ENCODE data around the gene EIF2B5.

EIF2B5 gene

GRCh38 chr3:184135149-184135910 is at the start of gene EIF2B5:
EIF2B5 (plus strand) TSS chr3:184135358; CDS start chr3:184135386, 28 bp downstream.
- peak; percentile 34 for TF ChIP-seq CTCF (conservative IDR thresholded peaks at IDR 0.05; ENCODE audit: low read length)
- peak within 1 kb of the TSS; percentile 97 for H3K4me3 ChIP-seq (ENCODE audit: low read length)
- peak; percentile 94 for DNase-seq (ENCODE audit: low read depth)

- H3K4me3 ChIP-seq (ENCODE audit: low read length) = no peak overlapping the region
- DNase-seq (ENCODE audit: low read depth) = no peak
- TF ChIP-seq CTCF (conservative IDR thresholded peaks at IDR 0.05; ENCODE audit: low read length) = no peak
These were observed 49.7 kb upstream of the EIF2B5 start for GRCh38 chr3:184085389-184085852.

- no peak overlapping the region for H3K4me3 ChIP-seq (ENCODE audit: low read length)
- no peak for TF ChIP-seq CTCF (conservative IDR thresholded peaks at IDR 0.05; ENCODE audit: low read length)
- no peak for DNase-seq (ENCODE audit: low read depth)
These were observed 43.0 kb upstream of the EIF2B5 start for GRCh38 chr3:184092199-184092598.

GRCh38 chr3:184096811-184097383 is 38.3 kb upstream of the EIF2B5 start, which contains the start of gene HTR3E:
HTR3E (plus strand) TSS chr3:184097064; CDS start chr3:184097530, 466 bp downstream.
- DNase-seq (ENCODE audit: low read depth) = no peak
- H3K4me3 ChIP-seq (ENCODE audit: low read length) = no peak within 1 kb of the TSS
- TF ChIP-seq CTCF (conservative IDR thresholded peaks at IDR 0.05; ENCODE audit: low read length) = no peak

GRCh38 chr3:184097556-184097955 is 37.6 kb upstream of the EIF2B5 start:
- no peak for TF ChIP-seq CTCF (conservative IDR thresholded peaks at IDR 0.05; ENCODE audit: low read length)
- no peak for DNase-seq (ENCODE audit: low read depth)
- H3K4me3 ChIP-seq (ENCODE audit: low read length) = no peak overlapping the region

- TF ChIP-seq CTCF (conservative IDR thresholded peaks at IDR 0.05; ENCODE audit: low read length) = no peak
- H3K4me3 ChIP-seq (ENCODE audit: low read length) = no peak overlapping the region
- no peak for DNase-seq (ENCODE audit: low read depth)
These were observed 35.1 kb upstream of the EIF2B5 start for GRCh38 chr3:184099806-184100686.

Data from AG10803 (cell line).